GM10266 (cell line): ENCODE results near the gene DLG2.

Experiments
- DNase-seq: peaks from one replicate; pipeline ENCODE4 v3.0.0; 2012; ENCODE audit errors: extremely low spot score
- CTCF ChIP-seq: IDR thresholded peaks from 2 replicates; pipeline ENCODE4 v1.5.1; 2012; ENCODE audit warnings: mild to moderate bottlenecking, low read depth; ENCODE audit not compliant: control insufficient read depth, insufficient read depth; ENCODE audit errors: missing control alignments

Gene DLG2

GRCh38 chr11:84887055-84887629, 740.0 kb downstream of the DLG2 start:
- no peak for DNase-seq
- no peak for TF ChIP-seq CTCF

- TF ChIP-seq CTCF, result no peak
- DNase-seq, result no peak
These were observed 740.8 kb downstream of the DLG2 start for GRCh38 chr11:84886344-84886743.

- TF ChIP-seq CTCF, result no peak
- DNase-seq, result no peak
These were observed 742.3 kb downstream of the DLG2 start for GRCh38 chr11:84884836-84885235.

GRCh38 chr11:84882056-84882455, 745.1 kb downstream of the DLG2 start:
- no peak for DNase-seq
- no peak for TF ChIP-seq CTCF

GRCh38 chr11:84871116-84871515, 756.0 kb downstream of the DLG2 start:
- no peak for TF ChIP-seq CTCF
- no peak for DNase-seq

GRCh38 chr11:84870486-84870885, 756.7 kb downstream of the DLG2 start:
- DNase-seq, result no peak
- no peak for TF ChIP-seq CTCF

- no peak for DNase-seq
- no peak for TF ChIP-seq CTCF
These were observed 760.2 kb downstream of the DLG2 start for GRCh38 chr11:84866922-84867321.
